KOPT-K1 (cell line): Measurements from ENCODE around the gene NRP1.

ENCODE experiments used
- H3K27ac ChIP-seq: fragments of 200-600 bp; sonication (generic); 2 replicates; pipeline ENCODE4 v1.5.1; 2016; ENCODE audit warnings: antibody characterized with exemption, mild to moderate bottlenecking, low read depth, low read length; ENCODE audit not compliant: poor library complexity, severe bottlenecking
- H3K36me3 ChIP-seq: fragments of 200-600 bp; sonication (generic); 2 replicates; pipeline ENCODE4 v1.5.1; 2017; ENCODE audit warnings: antibody characterized with exemption, mild to moderate bottlenecking, low read length, moderate library complexity; ENCODE audit not compliant: insufficient read depth
- H3K9me3 ChIP-seq: fragments of 200-600 bp; sonication (generic); 2 replicates; pipeline ENCODE4 v1.5.1; 2017; ENCODE audit warnings: antibody characterized with exemption, low read length, mild to moderate bottlenecking; ENCODE audit not compliant: insufficient read depth, poor library complexity, severe bottlenecking

The NRP1 gene

DNA sequence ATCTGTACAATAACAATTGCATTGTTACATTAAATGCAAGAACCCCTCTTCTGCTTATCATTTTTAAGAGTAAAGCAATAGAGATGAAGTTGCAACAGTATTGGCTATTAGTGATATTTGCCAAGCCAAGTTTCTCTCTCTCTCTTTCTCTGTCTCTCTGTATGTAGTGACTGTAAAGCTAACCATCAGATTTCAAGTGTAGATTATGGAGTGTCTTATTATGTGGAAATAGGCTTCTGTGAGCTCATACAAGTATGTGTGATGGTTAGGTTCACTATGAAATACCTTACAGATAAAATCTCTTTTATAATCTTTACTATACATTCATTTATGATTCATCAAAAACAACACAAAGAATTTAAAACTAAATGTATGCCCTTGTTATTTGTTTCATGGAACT, 28.6 kb upstream of the NRP1 start:
- peaks cover 11% of the 10 kb centered on the region for H3K9me3 ChIP-seq
- H3K36me3 ChIP-seq, result no peaks in the 10 kb centered on the region
- H3K27ac ChIP-seq, result no peak overlapping the region

DNA sequence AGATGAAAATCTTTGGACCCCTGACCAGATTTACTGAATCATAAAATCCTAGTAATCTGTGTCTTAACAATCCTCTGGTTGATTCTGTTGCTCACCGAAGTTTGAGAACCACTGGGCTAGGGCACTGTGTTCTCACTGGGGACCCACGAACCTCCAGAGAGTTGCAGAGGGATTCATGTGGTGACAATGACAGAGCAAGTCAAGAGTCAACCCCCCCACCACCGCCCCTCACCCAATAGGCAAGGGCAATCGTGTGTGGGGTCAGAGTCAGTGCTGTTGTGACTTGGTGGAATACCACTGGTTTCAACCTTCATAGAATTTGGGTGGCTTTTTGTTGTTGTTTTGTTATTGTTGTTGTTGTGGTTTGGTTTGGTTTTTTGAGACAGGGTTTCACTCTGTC, 23.5 kb upstream of the NRP1 start:
- no peaks in the 10 kb centered on the region for H3K36me3 ChIP-seq
- no peak overlapping the region for H3K27ac ChIP-seq
- H3K9me3 ChIP-seq, result no peaks in the 10 kb centered on the region

DNA sequence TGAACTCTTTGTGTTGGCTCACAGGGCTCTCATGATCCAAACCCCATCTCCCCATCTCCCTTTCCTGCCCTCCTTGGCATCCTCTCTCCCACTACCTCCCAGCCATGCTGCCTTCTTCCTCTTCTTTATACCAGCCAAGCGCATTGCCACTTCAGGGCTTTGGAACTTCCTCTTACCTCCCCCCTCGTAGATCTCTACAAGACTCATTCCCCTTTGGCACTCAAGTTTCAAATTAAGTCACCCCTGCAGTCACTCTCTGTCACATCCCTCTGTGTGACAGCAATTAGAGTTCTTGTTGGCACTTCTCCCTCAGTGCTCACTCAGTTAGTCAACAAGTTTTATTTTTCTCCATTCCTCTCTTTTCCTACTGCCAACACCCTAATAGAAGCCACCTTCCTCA, 20.8 kb upstream of the NRP1 start:
- Histone ChIP-seq H3K27ac (no peak overlapping the region), H3K9me3 (peaks cover 3% of the 10 kb centered on the region)

DNA sequence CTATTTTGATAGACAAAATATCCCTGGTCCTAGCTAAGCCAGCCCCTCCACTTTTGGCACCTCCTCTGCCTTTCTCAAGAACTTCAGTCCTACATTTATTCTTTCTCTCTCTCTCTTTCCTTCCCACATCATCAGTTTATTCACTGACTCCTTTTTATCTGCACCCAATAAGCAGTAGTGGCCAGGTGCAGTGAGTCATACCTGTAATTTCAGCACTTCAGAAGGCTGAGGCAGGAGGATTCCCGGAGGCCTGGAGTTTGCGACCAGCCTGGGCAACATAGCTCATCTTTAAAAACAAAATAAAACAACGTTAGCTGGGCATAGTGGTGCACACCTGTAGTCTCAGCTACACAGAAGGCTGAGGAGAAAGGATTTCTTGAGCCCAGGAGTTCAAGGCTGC, 19.4 kb upstream of the NRP1 start:
- H3K27ac ChIP-seq, result no peak overlapping the region
- H3K36me3 ChIP-seq, result no peaks in the 10 kb centered on the region
- H3K9me3 ChIP-seq, result peaks cover 3% of the 10 kb centered on the region

More for the DNA sequence above, 20.8 kb upstream of the NRP1 start:
- H3K36me3 ChIP-seq, result no peaks in the 10 kb centered on the region

DNA sequence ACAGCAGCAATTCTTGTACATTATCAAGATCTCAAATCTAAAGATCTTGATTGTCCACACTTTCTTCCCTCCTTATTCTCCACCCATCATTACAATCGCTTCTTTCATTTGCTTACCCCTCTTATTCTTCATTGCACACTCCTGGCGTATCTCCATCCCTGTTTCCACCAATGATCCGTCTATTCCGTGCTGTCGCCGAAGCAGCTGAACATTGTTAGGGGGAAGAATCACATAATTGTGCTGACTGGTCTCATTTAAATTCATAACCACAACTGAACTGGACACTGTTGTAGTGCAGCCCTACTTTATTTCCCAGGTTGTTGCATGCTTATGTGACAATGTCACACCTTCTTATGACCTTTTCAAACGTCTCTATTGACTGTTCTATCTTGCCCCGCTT, 18.9 kb upstream of the NRP1 start:
- Histone ChIP-seq H3K9me3 (peaks cover 3% of the 10 kb centered on the region), H3K27ac (no peak overlapping the region), H3K36me3 (no peaks in the 10 kb centered on the region)

DNA sequence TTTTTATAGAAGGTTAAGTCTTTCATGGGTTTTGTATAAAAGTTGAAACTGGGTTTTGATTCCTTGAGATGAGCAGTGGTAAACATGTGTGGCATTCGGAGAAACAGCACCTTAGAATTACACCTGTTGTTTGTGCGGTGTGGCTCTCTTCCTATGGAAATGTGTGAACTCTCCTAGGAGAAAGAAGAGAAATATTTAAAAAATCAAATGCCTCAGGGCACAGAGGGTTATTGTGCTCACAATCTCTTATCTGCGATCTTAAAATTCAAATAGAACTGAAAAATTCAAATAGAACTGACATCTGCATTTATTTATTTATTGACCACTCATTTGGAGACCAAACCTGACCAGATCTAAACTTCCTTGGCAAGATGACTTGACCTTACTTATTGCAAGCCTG, 18.1 kb upstream of the NRP1 start:
- Histone ChIP-seq H3K9me3 (peaks cover 3% of the 10 kb centered on the region), H3K36me3 (no peaks in the 10 kb centered on the region), H3K27ac (no peak overlapping the region)

DNA sequence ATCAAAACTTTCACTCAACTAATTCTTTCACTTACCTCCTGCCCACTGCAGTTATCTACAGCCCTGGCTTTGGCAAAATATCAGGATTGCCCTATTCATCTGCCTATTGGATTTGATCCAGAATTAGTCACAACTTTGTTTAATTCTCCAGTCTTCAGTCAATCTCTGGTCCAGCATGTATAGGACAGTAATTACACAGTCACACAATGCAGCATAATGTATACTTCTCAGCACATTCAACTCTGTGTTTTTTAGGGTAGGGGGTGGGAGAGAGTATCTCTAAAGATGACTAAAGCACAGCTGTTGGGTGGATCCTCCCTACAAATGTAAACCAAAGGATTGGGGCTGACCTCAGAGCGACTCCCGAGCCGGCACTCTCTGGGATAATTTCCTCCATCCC, 17.7 kb upstream of the NRP1 start:
- no peaks in the 10 kb centered on the region for H3K36me3 ChIP-seq
- H3K9me3 ChIP-seq, result peaks cover 3% of the 10 kb centered on the region
- no peak overlapping the region for H3K27ac ChIP-seq

DNA sequence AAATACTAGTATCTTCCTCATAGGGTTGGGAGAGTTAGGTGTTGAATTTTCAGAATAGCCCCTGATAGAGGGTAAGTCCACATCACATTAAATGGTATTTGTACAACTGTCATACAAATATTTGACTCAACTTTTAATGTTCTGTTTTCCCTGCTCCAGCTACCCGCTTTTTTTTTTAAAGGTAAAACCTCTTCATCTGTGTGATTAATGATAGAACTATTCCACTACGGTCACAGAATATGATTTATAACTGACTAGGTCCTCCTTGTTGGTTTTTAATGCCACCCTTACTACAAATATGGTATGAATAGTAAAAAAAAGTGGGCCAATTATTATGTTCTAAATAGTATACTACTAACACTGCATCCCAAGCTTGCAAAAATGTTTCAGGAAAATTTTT, 15.6 kb upstream of the NRP1 start:
- H3K36me3 ChIP-seq, result no peaks in the 10 kb centered on the region
- no peak overlapping the region for H3K27ac ChIP-seq

DNA sequence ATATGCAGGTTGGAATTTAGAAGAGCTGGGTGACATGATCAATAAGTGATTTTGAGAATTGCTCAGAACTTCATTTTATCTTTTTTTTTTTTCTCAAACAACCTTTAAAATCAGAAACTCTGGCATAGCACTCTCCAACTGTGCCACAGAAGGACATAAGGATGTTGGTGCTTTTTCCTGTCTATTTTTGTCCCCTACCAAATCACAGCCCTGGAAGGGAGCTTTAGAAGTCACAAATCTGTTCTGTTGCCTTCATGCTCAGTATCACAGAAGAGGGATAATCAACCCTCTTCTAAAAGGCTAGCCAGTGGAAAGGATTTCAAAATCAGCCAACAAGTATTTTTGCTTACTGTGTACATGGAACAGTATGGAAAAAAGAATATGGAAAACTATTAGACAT, 14.8 kb upstream of the NRP1 start:
- Histone ChIP-seq H3K27ac (no peak overlapping the region), H3K36me3 (no peaks in the 10 kb centered on the region), H3K9me3 (peaks cover 3% of the 10 kb centered on the region)

More for the DNA sequence above, 15.6 kb upstream of the NRP1 start:
- H3K9me3 ChIP-seq, result peaks cover 3% of the 10 kb centered on the region

DNA sequence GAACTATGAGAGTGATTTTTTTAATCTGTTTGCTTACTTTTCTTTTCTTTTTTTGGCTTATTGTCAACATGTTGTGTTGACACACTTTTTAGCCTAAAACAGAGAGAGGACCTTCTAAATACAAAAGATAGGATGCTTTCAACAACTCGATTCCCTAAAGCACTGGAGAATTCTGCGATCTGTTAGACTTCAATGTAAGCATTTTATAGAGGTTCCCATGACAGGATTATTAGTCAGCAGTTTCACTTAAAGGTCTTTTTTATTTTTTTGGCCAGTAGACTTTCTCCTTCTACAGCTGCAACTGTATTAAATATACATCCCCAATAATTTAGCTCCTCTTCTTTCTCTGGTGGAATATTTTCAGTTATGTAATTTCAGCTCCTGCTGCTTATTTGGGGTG, 12.7 kb upstream of the NRP1 start:
- no peak overlapping the region for H3K27ac ChIP-seq
- peaks cover 3% of the 10 kb centered on the region for H3K9me3 ChIP-seq
- no peaks in the 10 kb centered on the region for H3K36me3 ChIP-seq

DNA sequence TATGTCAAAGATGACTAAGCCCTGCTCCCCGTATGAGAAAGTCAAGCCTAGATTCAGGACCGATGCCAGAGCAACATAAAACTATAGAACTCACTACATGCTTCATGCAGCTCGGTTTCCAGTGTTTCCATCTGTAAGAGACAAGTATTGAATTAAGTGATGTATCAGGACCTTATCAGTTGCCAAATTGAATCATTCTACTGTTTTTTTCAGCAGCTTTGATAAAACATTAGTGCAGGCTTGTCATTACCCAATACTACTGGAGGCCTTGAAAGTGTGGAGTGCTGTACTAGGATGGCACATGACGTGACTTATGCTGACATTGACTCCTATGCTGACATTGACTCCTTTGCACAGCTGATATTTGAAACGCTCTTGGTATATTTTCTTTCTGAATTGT, 10.8 kb upstream of the NRP1 start:
- Histone ChIP-seq H3K36me3 (no peaks in the 10 kb centered on the region), H3K9me3 (no peaks in the 10 kb centered on the region), H3K27ac (no peak overlapping the region)

DNA sequence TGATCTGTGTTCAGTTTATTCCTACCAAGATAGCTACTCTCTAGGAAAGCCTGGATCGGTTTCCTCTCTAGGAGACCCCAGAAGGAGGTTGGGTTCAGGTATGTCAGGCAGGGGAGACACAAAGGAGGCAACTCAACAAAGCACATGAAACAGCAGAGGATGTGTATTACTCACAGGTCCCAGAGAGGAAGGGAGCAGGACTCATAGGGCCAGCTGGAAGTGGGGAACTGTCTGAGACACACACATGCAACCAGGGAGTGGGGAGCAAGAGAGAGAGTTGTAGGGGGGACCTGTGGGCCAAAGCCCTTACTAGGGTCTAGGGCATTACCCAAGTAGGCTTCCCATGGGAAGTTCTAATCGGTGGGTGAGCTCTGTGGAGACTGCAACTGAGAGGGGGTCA, 10.2 kb upstream of the NRP1 start:
- Histone ChIP-seq H3K27ac (no peak overlapping the region), H3K9me3 (no peaks in the 10 kb centered on the region), H3K36me3 (no peaks in the 10 kb centered on the region)

DNA sequence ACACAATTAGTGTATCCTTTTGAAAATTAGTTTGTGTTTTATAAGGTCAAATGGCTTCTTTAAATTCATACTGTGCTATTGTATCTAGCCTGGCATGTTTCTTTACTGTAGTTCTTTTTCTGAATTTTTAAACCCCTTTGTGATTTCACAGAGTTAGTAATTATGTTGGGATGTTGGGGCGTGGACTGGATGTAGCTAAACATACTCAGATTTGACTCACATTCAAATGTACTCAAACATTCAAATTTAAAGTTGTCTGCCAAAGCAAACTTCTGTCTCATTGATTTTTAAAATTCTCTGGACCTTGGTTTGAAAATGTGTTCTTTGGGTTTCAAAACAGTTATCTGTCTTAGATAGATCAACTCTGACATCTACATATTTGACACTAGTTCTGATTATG, 7.2 kb upstream of the NRP1 start:
- H3K27ac ChIP-seq, result no peak overlapping the region
- no peaks in the 10 kb centered on the region for H3K9me3 ChIP-seq
- no peaks in the 10 kb centered on the region for H3K36me3 ChIP-seq

DNA sequence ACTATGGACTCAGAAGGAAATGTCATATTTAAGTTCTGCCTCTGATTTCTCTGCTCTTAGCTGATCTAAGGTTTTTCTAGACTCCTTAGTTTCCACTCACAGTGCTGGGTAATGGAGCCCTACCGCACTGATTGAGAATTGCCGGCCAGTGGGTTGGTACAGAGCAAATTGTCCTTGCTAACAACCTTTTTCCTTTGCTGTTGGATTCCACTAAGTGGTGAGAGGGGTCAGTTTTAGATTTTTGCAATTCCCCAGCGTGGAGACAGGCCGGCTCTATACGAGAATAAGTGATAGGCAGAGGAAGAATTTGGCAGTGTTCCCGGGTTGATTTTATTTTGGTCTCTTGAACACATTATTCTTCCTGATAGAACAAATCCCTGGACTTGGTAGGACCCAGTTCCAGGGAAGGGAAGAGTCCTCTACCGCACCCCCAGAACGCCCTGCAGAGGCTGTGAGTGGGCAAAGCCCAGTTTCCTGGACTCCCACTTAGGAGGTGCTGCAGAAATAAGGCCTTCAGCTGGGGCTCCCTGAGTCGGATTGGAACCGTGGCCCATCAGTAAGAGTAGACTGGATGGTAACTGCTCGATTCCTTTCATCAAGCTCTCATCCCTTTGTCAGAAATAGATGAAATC, 3.0 kb upstream of the NRP1 start:
- Histone ChIP-seq H3K36me3 (no peaks in the 10 kb centered on the region), H3K27ac (no peak overlapping the region)

DNA sequence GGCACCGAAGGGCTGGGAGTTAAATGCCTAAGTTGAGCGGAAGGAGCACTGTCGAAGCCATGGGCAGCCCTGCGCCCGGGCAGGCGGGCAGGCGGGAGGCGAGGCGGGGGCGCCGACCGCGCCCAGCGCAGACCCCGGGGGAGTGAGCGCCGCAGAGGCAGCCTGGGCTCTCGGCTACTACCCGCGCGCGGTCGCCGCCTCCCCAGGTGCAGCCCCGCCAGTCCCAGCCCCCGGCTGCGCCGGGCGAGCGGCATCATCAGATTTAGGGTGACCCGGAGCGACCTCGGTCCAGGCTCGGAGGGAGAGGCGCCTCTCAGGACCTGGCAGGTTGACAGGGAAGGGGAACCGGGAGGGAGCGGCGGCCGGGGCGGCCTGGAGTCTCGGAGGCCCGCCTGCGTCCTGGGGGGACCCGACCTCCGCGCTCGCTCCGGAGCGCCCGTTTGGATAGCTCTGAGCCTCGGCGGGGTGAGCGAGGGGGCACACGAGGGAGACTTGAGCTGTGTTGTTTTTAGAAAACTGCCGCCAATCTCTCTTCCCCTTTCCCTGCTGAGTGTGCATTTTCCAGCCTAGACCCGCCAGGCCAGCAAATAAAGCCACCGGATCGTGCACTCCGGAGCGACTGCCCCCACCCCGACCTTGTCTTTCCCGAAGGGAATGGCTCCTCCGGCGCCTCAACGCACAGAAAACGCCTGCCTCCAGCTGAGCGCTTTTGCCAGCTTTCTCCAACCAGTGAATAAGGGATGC, 2.3 kb upstream of the NRP1 start:
- no peak overlapping the region for H3K27ac ChIP-seq
- no peaks in the 10 kb centered on the region for H3K9me3 ChIP-seq
- H3K36me3 ChIP-seq, result no peaks in the 10 kb centered on the region

More for the DNA sequence above, 3.0 kb upstream of the NRP1 start:
- no peaks in the 10 kb centered on the region for H3K9me3 ChIP-seq
